HPDE6-E6E7 (cell line): Measurements from ENCODE around the gene GATAD2B.
"Not testable (repeated sequence)": the region's sequence is repeated elsewhere in the genome, so short reads cannot be mapped to it uniquely, and the experiment has no call there.

ENCODE experiments used
- DNase-seq: peaks from one replicate; pipeline ENCODE4 v3.0.0; 2011; ENCODE audit warnings: missing footprints; ENCODE audit errors: extremely low spot score

GATAD2B gene

GRCh38 chr1:153778051-153778823 is 144.5 kb downstream of the GATAD2B start:
- DNase-seq, result no peak

- DNase-seq, result no peak
Observed at GRCh38 chr1:153777648-153778047, 145.1 kb downstream of the GATAD2B start.

GRCh38 chr1:153776845-153777370 is 145.9 kb downstream of the GATAD2B start:
- DNase-seq, result no peak

- DNase-seq, result no peak
Observed at GRCh38 chr1:153776352-153776751, 146.4 kb downstream of the GATAD2B start.

- DNase-seq, result peak; percentile 61
Observed at GRCh38 chr1:153775458-153776327, 147.1 kb downstream of the GATAD2B start.

GRCh38 chr1:153774780-153775457 is 147.9 kb downstream of the GATAD2B start, which contains the start of gene SLC27A3:
Gene SLC27A3, plus strand, starts transcription at chr1:153775407. Its CDS starts 91 bp downstream, at chr1:153775498.
- DNase-seq, result peak; percentile 39

- DNase-seq, result no peak
Observed at GRCh38 chr1:153774026-153774595, 148.7 kb downstream of the GATAD2B start.

- DNase-seq, result no peak
Observed at GRCh38 chr1:153773096-153773921, 149.5 kb downstream of the GATAD2B start.

- DNase-seq, result no peak
Observed at GRCh38 chr1:153771841-153772593, 150.8 kb downstream of the GATAD2B start.

- no peak for DNase-seq
Observed at GRCh38 chr1:153771261-153771660, 151.5 kb downstream of the GATAD2B start.

GRCh38 chr1:153770797-153771196 is 152.0 kb downstream of the GATAD2B start:
- no peak for DNase-seq

- no peak for DNase-seq
Observed at GRCh38 chr1:153769221-153769620, 153.6 kb downstream of the GATAD2B start.

- DNase-seq, result no peak
Observed at GRCh38 chr1:153768316-153769181, 154.2 kb downstream of the GATAD2B start.

GRCh38 chr1:153767519-153767918 is 155.3 kb downstream of the GATAD2B start:
- no peak for DNase-seq

- not testable (repeated sequence) for DNase-seq
Observed at GRCh38 chr1:153766663-153767062, 156.1 kb downstream of the GATAD2B start.

GRCh38 chr1:153764310-153764709 is 158.5 kb downstream of the GATAD2B start:
- DNase-seq, result no peak

- DNase-seq, result no peak
Observed at GRCh38 chr1:153763365-153764225, 159.2 kb downstream of the GATAD2B start.

GRCh38 chr1:153760440-153760839 is 162.3 kb downstream of the GATAD2B start:
- DNase-seq, result no peak
